ENCODE results near the gene MDM2. TPM values are rescaled to one million over a fixed set of nuclear protein-coding genes. Genes with fewer than 3 reads are reported as not detected.
"Not testable (repeated sequence)": the region's sequence is repeated elsewhere in the genome, so short reads cannot be mapped to it uniquely, and the experiment has no call there.

The MDM2 gene
- total RNA-seq, 1 experiment from 2014 or later, result 2,133 TPM

DNA sequence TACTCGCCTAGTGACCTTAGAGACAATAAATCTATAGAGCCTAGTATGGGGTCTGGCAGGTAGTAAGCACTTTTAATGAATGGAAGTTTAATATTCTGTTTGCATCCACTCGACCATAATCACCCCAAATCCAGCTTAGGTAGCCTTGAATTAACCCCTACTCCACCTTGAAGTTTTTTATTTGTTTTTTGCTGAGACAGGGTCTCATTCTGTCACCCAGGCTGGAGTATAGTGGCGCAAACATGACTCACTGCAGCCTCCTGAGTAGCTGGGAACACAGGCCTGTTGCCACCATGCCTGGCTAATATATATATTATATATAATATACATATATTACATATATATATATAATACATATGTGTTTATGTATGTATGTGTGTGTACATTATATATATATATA is 38.8 kb downstream of the MDM2 start:
- no peaks in the 10 kb centered on the region for H3K9me3 ChIP-seq (replicated peaks)
- peak; percentile 76 to 88 for DNase-seq (ENCODE audit: low read depth in 1 of 2, low spot score in 2 of 2)
- H3K27ac ChIP-seq, result no peak overlapping the region

DNA sequence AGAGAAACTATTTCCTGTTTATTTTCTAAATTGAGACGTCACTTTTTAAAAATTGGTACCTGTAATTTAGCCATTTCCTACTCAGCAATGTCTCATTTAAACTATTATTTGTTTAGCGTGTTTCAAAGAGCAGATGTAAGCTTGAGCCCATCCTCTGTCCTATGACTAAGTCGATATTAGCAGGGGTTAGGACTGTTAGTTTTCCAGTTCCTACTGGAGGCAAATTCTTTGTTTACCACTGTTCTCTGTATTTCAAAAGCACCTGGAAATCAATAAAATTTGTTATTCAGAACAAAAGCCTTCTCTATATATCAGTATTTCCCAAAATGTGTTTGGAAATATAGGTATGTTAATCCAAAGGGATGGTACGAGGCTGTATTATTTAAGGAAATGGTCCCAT is 42.4 kb downstream of the MDM2 start:
- peak; percentile 60 to 75 for DNase-seq (ENCODE audit: low read depth in 1 of 2, low spot score in 2 of 2)
- Histone ChIP-seq H3K27ac (no peak overlapping the region), H3K36me3 (peaks cover 10% of the 10 kb centered on the region), H3K4me3 (no peak overlapping the region), H3K27me3 (replicated peaks) (peaks cover 46% of the 10 kb centered on the region), H3K4me1 (replicated peaks) (peaks cover 5% of the 10 kb centered on the region), H3K9me3 (replicated peaks) (no peaks in the 10 kb centered on the region)

More for the DNA sequence above, 38.8 kb downstream of the MDM2 start:
- H3K4me3 ChIP-seq, result no peak overlapping the region
- H3K27me3 ChIP-seq (replicated peaks), result peaks cover 15% of the 10 kb centered on the region
- H3K36me3 ChIP-seq, result peaks cover 40% of the 10 kb centered on the region
- H3K4me1 ChIP-seq (replicated peaks), result peaks cover 5% of the 10 kb centered on the region

DNA sequence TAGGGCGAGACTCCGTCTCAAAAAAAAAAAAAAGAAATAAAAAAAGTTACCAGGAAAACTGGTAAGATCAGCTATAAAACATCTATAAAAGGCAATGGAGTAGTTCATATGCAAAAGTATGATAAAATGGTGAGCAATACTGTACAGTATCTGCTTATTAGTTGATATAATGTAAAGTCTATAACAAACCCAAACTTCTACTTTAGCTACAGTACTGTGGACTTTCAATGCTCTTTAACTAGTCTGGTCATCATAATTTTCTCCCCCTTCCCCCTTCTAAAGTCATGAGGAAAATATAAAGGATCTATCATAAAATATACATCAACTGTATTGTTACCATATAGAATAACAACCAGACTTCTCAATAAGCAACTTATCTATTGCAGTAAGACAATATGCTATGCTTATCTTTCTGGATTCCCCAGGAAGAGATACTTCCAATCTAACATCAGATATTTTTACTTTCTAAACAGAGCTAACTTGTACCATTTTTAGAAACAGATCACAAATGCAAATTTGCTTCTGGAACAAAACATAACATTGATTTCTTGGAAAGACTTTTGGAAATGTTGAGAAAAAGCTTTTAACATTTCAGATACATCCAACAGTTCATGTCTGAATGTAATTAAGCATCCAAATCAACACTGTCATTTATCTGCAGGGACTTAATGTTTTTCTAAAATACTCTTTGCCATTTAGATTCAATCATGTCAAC is 43.8 kb downstream of the MDM2 start:
- Histone ChIP-seq H3K4me3 (no peak overlapping the region), H3K27ac (no peak overlapping the region), H3K4me1 (replicated peaks) (peaks cover 5% of the 10 kb centered on the region), H3K36me3 (0 out of 2 replicates have a peak, but pooled peaks cover under 1% of the 10 kb centered on the region), H3K27me3 (replicated peaks) (peaks cover 57% of the 10 kb centered on the region), H3K9me3 (replicated peaks) (no peaks in the 10 kb centered on the region; the same call in 1 of the 2 replicates)
- DNase-seq (ENCODE audit: low read depth in 1 of 2, low spot score in 2 of 2), result peak in 1 of 2 experiments; percentile 79

DNA sequence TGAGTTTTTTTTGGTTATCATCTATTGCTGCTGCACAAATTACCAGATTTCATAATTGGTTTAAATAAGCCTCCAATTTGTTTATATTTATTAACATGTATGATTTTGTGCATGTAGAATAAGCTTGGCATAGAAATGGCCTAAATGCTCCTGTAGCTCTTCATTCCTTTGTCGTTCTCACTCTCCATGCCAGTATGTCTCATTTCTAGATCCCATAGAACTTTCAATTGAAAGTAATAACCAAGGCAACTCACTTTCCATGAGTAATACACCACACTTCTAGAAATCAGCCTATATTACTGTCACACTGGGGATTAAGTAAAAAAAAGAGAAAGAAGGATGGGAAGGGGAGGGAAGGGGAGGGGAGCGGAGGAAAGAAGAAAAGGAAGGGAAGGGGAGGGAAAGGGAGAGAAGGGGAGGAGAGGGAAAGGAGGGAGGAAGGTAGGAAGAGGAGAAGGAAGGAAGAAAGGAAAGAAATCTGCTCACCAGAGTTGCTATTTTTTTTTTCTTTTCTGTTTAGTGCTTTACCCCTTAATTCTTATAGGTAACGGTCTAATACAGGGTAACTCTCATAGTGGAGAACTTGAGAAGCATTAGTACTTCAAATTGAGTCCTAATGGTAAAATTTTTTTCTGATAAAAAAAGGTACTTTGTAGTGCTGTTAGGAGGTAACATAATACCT is 45.6 kb downstream of the MDM2 start:
- DNase-seq (ENCODE audit: low read depth in 1 of 2, low spot score in 2 of 2), result peak; percentile 73 to 74
- no peaks in the 10 kb centered on the region; the same call in 1 of the 2 replicates for H3K9me3 ChIP-seq (replicated peaks)
- peaks cover 5% of the 10 kb centered on the region for H3K4me1 ChIP-seq (replicated peaks)
- H3K27ac ChIP-seq, result no peak overlapping the region
- peaks cover 72% of the 10 kb centered on the region for H3K27me3 ChIP-seq (replicated peaks)
- no peaks in the 10 kb centered on the region for H3K36me3 ChIP-seq
- H3K4me3 ChIP-seq, result no peak overlapping the region

DNA sequence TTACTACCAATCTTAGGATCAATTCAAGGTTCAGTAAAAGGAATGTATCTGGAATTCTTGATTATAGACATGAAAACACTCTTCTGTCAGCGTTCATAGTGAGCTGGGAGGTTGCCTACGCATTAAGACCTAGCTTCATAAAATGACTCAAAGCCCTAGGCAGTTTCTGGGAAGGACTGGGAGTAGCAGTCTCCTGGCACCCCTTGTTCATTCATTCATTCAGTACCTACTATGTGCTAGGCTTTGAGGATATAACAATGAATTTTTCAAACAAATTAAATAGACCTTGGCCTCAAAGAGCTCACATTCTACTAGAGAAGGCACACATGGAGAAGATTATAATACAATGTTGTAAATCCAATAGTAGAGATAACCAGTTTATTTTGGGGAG is 46.1 kb downstream of the MDM2 start:
- Histone ChIP-seq H3K27me3 (replicated peaks) (peaks cover 77% of the 10 kb centered on the region), H3K4me3 (no peak overlapping the region), H3K9me3 (replicated peaks) (no peaks in the 10 kb centered on the region; the same call in 1 of the 2 replicates), H3K36me3 (no peaks in the 10 kb centered on the region), H3K27ac (no peak overlapping the region), H3K4me1 (replicated peaks) (peaks cover 5% of the 10 kb centered on the region)
- DNase-seq (ENCODE audit: low read depth in 1 of 2, low spot score in 2 of 2), result peak; percentile 75 to 83

DNA sequence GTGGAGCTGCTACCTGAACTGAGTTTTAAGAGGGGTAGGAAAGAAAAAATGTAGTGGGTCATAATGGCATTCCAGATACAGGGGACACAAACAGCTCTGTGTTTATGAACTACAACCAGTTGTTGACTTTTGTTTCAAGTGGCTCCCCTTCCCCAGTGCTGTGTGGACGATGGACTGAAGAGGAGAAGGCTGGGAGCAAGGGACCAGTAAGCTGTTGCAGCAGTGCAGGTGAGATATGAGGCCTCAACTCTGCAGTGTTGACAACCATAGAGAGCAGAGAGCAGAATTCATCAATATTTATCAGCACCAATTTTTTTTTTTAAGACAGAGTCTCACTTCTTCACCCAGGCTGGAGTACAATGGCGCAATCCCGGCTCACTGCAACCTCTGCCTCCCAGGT is 46.6 kb downstream of the MDM2 start:
- Histone ChIP-seq H3K27ac (no peak overlapping the region), H3K4me1 (replicated peaks) (peaks cover 5% of the 10 kb centered on the region), H3K27me3 (replicated peaks) (peaks cover 82% of the 10 kb centered on the region), H3K4me3 (no peak overlapping the region), H3K9me3 (replicated peaks) (no peaks in the 10 kb centered on the region; the same call in 1 of the 2 replicates), H3K36me3 (no peaks in the 10 kb centered on the region)
- peak in 1 of 2 experiments; percentile 93 for DNase-seq (ENCODE audit: low read depth in 1 of 2, low spot score in 2 of 2)

DNA sequence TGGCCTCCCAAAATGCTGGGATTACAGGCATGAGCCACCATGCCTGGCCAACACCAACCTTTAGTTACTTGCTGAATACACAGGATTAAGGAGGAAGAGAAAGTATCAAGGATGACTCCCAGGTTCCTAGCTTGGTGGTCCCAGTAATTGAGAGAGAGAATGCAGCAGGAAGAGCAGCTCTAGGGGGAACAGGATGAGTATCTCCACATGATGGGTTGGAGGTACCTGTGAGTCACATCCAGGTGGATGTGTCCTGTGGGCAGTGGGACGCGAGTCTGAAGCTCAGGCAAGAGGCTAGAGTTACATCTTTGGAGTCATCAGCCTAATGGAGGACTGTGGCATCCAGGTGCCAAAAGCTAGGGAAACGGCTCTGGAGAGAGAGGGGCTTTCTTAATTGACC is 47.1 kb downstream of the MDM2 start:
- H3K36me3 ChIP-seq, result no peaks in the 10 kb centered on the region
- H3K27ac ChIP-seq, result no peak overlapping the region
- DNase-seq (ENCODE audit: low read depth in 1 of 2, low spot score in 2 of 2), result peak in 1 of 2 experiments; percentile 93
- H3K4me1 ChIP-seq (replicated peaks), result no peaks in the 10 kb centered on the region
- no peaks in the 10 kb centered on the region; the same call in 1 of the 2 replicates for H3K9me3 ChIP-seq (replicated peaks)
- peaks cover 88% of the 10 kb centered on the region for H3K27me3 ChIP-seq (replicated peaks)
- H3K4me3 ChIP-seq, result no peak overlapping the region

DNA sequence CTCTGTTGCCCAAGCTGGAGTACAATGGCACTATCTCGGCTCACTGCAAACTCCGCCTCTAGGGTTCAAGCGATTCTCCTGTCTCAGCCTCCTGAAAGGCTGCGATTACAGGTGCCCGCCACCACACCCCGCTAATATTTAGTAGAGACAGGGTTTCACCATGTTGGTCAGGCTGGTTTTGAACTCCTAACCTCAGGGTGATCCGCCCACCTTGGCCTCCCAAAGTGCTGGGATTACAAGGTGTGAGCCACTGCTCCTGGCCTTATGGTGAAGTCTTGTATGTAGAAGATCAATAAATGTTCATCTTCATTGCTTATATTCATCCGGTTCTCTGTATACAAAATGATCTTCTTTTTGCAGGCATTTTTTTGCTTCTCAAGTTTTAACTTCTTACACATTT is 47.8 kb downstream of the MDM2 start:
- Histone ChIP-seq H3K9me3 (replicated peaks) (no peaks in the 10 kb centered on the region; the same call in 1 of the 2 replicates), H3K4me3 (no peak overlapping the region), H3K36me3 (no peaks in the 10 kb centered on the region), H3K27me3 (replicated peaks) (peaks cover 87% of the 10 kb centered on the region), H3K27ac (no peak overlapping the region), H3K4me1 (replicated peaks) (no peaks in the 10 kb centered on the region)
- DNase-seq (ENCODE audit: low read depth in 1 of 2, low spot score in 2 of 2), result peak; percentile 74 to 91

DNA sequence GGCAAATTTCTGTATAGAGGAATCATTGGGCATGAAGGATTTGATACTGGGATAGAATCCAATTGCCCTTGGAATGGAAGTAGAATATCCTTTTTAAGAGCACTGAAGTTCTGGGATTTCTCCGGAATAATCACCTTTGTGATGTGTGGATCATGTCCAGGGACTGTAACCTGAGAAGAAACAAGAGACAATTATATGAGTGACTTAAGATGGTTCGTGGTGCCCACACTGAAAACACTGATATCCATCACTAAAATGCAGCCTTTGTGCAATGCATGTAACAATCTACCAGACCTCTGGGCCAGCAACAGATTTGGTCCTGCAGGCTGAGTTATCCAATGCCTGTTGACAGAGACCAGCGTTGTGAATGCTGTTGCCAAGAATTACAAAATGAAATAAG is 48.5 kb downstream of the MDM2 start:
- no peaks in the 10 kb centered on the region for H3K36me3 ChIP-seq
- H3K9me3 ChIP-seq (replicated peaks), result no peaks in the 10 kb centered on the region; the same call in 1 of the 2 replicates
- peak in 1 of 2 experiments; percentile 90 for DNase-seq (ENCODE audit: low read depth in 1 of 2, low spot score in 2 of 2)
- H3K4me1 ChIP-seq (replicated peaks), result no peaks in the 10 kb centered on the region
- peaks cover 88% of the 10 kb centered on the region for H3K27me3 ChIP-seq (replicated peaks)
- H3K27ac ChIP-seq, result no peak overlapping the region
- H3K4me3 ChIP-seq, result no peak overlapping the region

DNA sequence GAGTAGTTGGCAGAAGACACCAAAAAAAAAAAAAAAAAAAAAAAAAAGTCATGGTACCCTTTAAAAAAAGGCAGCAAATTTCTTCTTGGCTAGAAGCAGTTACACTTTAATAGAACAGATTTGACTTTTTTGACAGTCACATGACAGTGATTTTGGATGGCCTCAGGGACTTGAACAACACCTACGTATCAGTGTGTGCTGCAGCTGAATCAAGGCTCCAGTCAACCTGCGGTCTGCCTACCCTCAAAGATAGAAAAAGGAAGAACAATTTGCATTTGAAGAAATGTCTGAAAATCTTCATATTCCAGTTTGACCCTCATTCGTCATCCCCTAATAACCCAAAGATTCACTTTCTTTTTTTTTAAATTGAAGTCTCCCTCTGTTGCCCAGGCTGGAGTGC is 53.9 kb downstream of the MDM2 start:
- Histone ChIP-seq H3K27me3 (replicated peaks) (peaks cover 84% of the 10 kb centered on the region), H3K4me1 (replicated peaks) (no peaks in the 10 kb centered on the region), H3K36me3 (no peaks in the 10 kb centered on the region), H3K9me3 (replicated peaks) (no peaks in the 10 kb centered on the region), H3K27ac (no peak overlapping the region), H3K4me3 (no peak overlapping the region)
- no peak for DNase-seq (ENCODE audit: low read depth in 1 of 2, low spot score in 2 of 2)

DNA sequence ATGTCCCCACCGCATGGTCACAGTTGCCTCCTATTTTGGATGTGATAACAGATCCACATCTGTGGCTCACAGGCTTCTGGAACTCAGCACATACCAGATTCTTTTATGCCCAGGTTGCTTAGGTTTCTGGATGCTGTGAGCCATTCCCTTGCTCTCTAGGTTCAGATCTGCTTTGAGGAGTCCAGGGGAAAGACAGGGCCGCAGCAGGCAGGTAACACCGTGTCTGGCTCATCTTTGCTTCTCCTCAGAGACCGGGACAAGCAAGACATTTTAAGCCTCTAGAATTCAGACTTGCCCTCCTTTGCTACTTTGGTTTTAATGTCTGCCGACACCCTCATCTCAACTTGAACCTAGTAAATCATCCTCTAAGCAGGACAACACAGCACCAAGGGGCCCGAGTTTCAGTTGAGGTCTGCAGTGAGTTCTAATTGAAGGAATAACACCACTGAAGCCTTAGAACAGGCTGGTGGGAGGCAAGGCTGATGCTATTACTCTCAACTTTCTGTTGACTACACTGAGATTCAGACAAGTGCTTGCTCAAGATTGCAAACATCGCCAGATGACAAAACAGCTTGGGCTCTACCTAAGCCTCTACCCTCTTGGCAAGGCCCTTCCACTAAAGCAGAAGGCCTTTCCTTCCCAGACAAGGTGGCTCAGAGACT is 55.3 kb downstream of the MDM2 start:
- H3K27me3 ChIP-seq (replicated peaks), result peaks cover 86% of the 10 kb centered on the region
- H3K9me3 ChIP-seq (replicated peaks), result no peaks in the 10 kb centered on the region
- H3K4me1 ChIP-seq (replicated peaks), result no peaks in the 10 kb centered on the region
- no peak overlapping the region for H3K4me3 ChIP-seq
- H3K27ac ChIP-seq, result no peak overlapping the region
- no peaks in the 10 kb centered on the region for H3K36me3 ChIP-seq
- peak in 1 of 2 experiments; percentile 93 for DNase-seq (ENCODE audit: low read depth in 1 of 2, low spot score in 2 of 2)

DNA sequence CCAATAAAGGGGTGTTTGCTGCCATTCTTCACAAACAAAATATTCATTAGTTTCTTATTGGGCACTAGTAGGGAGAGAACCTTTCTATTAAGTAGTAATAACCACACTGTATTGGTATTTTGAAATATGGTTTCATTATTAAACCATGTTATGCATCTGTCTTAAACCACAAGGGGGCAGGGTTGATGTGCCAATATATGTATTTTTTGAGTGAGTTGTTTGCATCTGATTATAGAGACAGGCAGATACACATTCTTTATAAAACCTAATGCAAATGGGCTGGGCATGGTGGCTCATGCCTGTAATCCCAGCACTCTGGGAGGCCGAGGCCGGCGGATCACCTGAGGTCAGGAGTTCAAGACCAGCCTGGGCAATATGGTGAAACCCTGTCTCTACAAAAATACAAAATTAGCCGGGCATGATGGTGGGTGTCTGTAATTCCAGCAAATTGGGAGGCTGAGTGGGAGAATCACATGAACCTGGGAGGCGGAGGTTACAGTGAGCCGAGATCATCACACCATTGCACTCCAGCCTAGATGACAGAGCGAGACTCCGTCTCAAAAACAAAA is 56.0 kb downstream of the MDM2 start:
- H3K27me3 ChIP-seq (replicated peaks), result peaks cover 87% of the 10 kb centered on the region
- peak in 1 of 2 experiments; percentile 96 for DNase-seq (ENCODE audit: low read depth in 1 of 2, low spot score in 2 of 2)
- H3K4me3 ChIP-seq; H3K36me3 ChIP-seq; H3K27ac ChIP-seq; H3K9me3 ChIP-seq (replicated peaks); H3K4me1 ChIP-seq (replicated peaks): not testable (repeated sequence)

DNA sequence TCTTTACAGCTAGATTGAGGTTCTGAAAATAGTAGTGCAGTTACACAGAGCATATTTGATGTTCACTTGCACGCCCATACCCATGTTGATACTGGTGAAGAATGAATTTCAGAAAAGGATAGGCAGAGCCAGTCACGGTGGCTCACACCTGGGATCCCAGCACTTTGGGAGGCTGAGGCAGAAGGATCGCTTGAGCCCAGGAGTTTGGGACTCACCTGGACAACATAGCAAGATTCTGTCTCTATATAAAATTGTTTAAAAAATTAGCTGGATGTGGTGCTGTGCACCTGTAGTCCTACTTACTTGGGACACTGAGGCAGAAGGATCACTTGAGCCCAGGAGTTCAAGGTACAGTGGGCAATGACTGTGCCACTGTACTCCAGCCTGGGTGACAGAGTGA is 56.6 kb downstream of the MDM2 start:
- H3K27ac ChIP-seq, result no peak overlapping the region
- H3K27me3 ChIP-seq (replicated peaks), result peaks cover 87% of the 10 kb centered on the region
- H3K9me3 ChIP-seq (replicated peaks), result no peaks in the 10 kb centered on the region; the same call in 1 of the 2 replicates
- H3K4me1 ChIP-seq (replicated peaks), result no peaks in the 10 kb centered on the region
- no peak overlapping the region for H3K4me3 ChIP-seq
- H3K36me3 ChIP-seq, result no peaks in the 10 kb centered on the region
- peak; percentile 70 to 90 for DNase-seq (ENCODE audit: low read depth in 1 of 2, low spot score in 2 of 2)
